ENCODE results near the gene MYO1D.

MYO1D gene

GRCh38 chr17:32588982-32589381 is 287.9 kb downstream of the MYO1D start:
- no peak overlapping the region for H3K4me3 ChIP-seq
- no peak for DNase-seq
- no peaks in the 10 kb centered on the region for H3K9me3 ChIP-seq
- H3K27ac ChIP-seq: no peak overlapping the region
- H3K36me3 ChIP-seq: peaks cover 0 to 9% (median 0%) of the 10 kb centered on the region in 3 donors
- H3K27me3 ChIP-seq: no peaks in the 10 kb centered on the region
- TF ChIP-seq CTCF (IDR thresholded peaks at IDR 0.05): no peak
- no peaks in the 10 kb centered on the region for H3K4me1 ChIP-seq
- intact Hi-C loops (cut with DNase I; ENCODE audit: low total_unique reads): no loop called here

- Histone ChIP-seq H3K9me3 (no peaks in the 10 kb centered on the region), H3K4me1 (no peaks in the 10 kb centered on the region), H3K27me3 (no peaks in the 10 kb centered on the region), H3K27ac (no peak overlapping the region), H3K36me3 (peaks cover 0 to 9% (median 4%) of the 10 kb centered on the region in 3 donors), H3K4me3 (no peak overlapping the region)
- no peak for DNase-seq
- TF ChIP-seq CTCF (IDR thresholded peaks at IDR 0.05): no peak
- intact Hi-C loops (cut with DNase I; ENCODE audit: low total_unique reads): no loop called here
These were observed 288.8 kb downstream of the MYO1D start for GRCh38 chr17:32588135-32588534.

GRCh38 chr17:32586666-32587065 is 290.3 kb downstream of the MYO1D start:
- peaks cover 0 to 10% (median 9%) of the 10 kb centered on the region in 3 donors for H3K36me3 ChIP-seq
- no peaks in the 10 kb centered on the region for H3K27me3 ChIP-seq
- intact Hi-C loops (cut with DNase I; ENCODE audit: low total_unique reads): no loop called here
- DNase-seq: no peak
- H3K27ac ChIP-seq: no peak overlapping the region
- H3K4me3 ChIP-seq: no peak overlapping the region
- no peaks in the 10 kb centered on the region for H3K4me1 ChIP-seq
- no peak for TF ChIP-seq CTCF (IDR thresholded peaks at IDR 0.05)
- H3K9me3 ChIP-seq: no peaks in the 10 kb centered on the region

GRCh38 chr17:32584792-32585191 is 292.1 kb downstream of the MYO1D start:
- peaks cover 0 to 10% (median 6%) of the 10 kb centered on the region in 3 donors for H3K36me3 ChIP-seq
- intact Hi-C loops (cut with DNase I; ENCODE audit: low total_unique reads): no loop called here
- peaks cover 0 to 7% (median 0%) of the 10 kb centered on the region in 3 donors for H3K9me3 ChIP-seq
- H3K27me3 ChIP-seq: no peaks in the 10 kb centered on the region
- DNase-seq: no peak
- H3K27ac ChIP-seq: no peak overlapping the region
- no peak overlapping the region for H3K4me3 ChIP-seq
- no peaks in the 10 kb centered on the region for H3K4me1 ChIP-seq
- no peak for TF ChIP-seq CTCF (IDR thresholded peaks at IDR 0.05)

GRCh38 chr17:32583053-32583452 is 293.9 kb downstream of the MYO1D start:
- no peaks in the 10 kb centered on the region for H3K4me1 ChIP-seq
- intact Hi-C loops (cut with DNase I; ENCODE audit: low total_unique reads): no loop called here
- TF ChIP-seq CTCF (IDR thresholded peaks at IDR 0.05): no peak
- no peak for DNase-seq
- no peaks in the 10 kb centered on the region for H3K27me3 ChIP-seq
- H3K27ac ChIP-seq: no peak overlapping the region
- H3K4me3 ChIP-seq: no peak overlapping the region
- peaks cover 0 to 10% (median 0%) of the 10 kb centered on the region in 3 donors for H3K36me3 ChIP-seq
- peaks cover 0 to 7% (median 0%) of the 10 kb centered on the region in 3 donors for H3K9me3 ChIP-seq

GRCh38 chr17:32575852-32576251 is 301.1 kb downstream of the MYO1D start:
- Histone ChIP-seq H3K36me3 (no peaks in the 10 kb centered on the region), H3K4me3 (no peak overlapping the region), H3K9me3 (peaks cover 0 to 5% (median 0%) of the 10 kb centered on the region in 3 donors), H3K27me3 (no peaks in the 10 kb centered on the region), H3K27ac (no peak overlapping the region), H3K4me1 (peaks cover 0 to 2% (median 0%) of the 10 kb centered on the region in 4 donors)
- intact Hi-C loops (cut with DNase I; ENCODE audit: low total_unique reads): no loop called here
- DNase-seq: no peak
- no peak for TF ChIP-seq CTCF (IDR thresholded peaks at IDR 0.05)

Measured in tibial artery (tissue), 4 donors.